Common myeloid progenitor, CD34-positive (primary cell): ENCODE measurements around the gene CBFA2T3. TPM values are rescaled to one million over a fixed set of nuclear protein-coding genes. Genes with fewer than 3 reads are reported as not detected.

ENCODE experiments used
- CTCF ChIA-PET: fragments of 350-600 bp; sonication (Branson Sonifier 250); formaldehyde crosslinking; loops from one replicate; lab custom pipeline; 2021; ENCODE audit warnings: antibody characterized with exemption; lab: Charles Lee
- POLR2A ChIA-PET: fragments of 350-600 bp; sonication (Branson Sonifier 250); formaldehyde crosslinking; loops from one replicate; lab custom pipeline; 2021; ENCODE audit warnings: antibody characterized with exemption; lab: Charles Lee
- DNase-seq, 3 donors: peaks; one replicate each; pipeline versions ENCODE4 v3.0.0 to v3.0.0-alpha.2; 2013
- H3K27ac ChIP-seq, 2 experiments: 1 replicate in 1 of 2; 2 replicates in 1 of 2; pipeline ENCODE4 v1.7.0; 2013; ENCODE audit warnings: inconsistent platforms in 2 of 2, low read length in 2 of 2, mild to moderate bottlenecking in 2 of 2, low read depth in 1 of 2, moderate library complexity in 1 of 2; ENCODE audit not compliant: severe bottlenecking in 2 of 2, insufficient read depth in 1 of 2, poor library complexity in 1 of 2
- H3K27me3 ChIP-seq, 5 experiments: replicated peaks in 2 of 5; 1 replicate in 3 of 5; 2 replicates in 2 of 5; pipeline versions ENCODE4 v1.6.1 to v1.7.0; 2013; ENCODE audit warnings: low read length in 4 of 5, mild to moderate bottlenecking in 2 of 5, moderate library complexity in 2 of 5, inconsistent platforms in 1 of 5; ENCODE audit not compliant: insufficient read depth in 5 of 5, control insufficient read depth in 4 of 5
- H3K36me3 ChIP-seq, 4 experiments: 1 replicate in 2 of 4; 2 replicates in 2 of 4; pipeline versions ENCODE4 v1.6.1 to v1.7.0; 2013; ENCODE audit warnings: low read length in 3 of 4, control low read depth in 1 of 4, mild to moderate bottlenecking in 1 of 4; ENCODE audit not compliant: control insufficient read depth in 4 of 4, insufficient read depth in 4 of 4
- H3K4me1 ChIP-seq, 4 experiments: 1 replicate in 3 of 4; 2 replicates in 1 of 4; pipeline versions ENCODE4 v1.6.1 to v1.7.1; 2013; ENCODE audit warnings: low read length in 3 of 4, mild to moderate bottlenecking in 3 of 4, control low read depth in 1 of 4, inconsistent platforms in 1 of 4, moderate library complexity in 1 of 4; ENCODE audit not compliant: control insufficient read depth in 4 of 4, insufficient read depth in 4 of 4; ENCODE audit errors: control extremely low read depth in 1 of 4
- H3K4me3 ChIP-seq, 7 experiments: 1 replicate in 4 of 7; 2 replicates in 3 of 7; pipeline versions ENCODE4 v1.5.1 to v1.7.0; 2013; ENCODE audit warnings: mild to moderate bottlenecking in 7 of 7, low read length in 6 of 7, moderate library complexity in 6 of 7, inconsistent platforms in 2 of 7, low read depth in 2 of 7, control low read depth in 1 of 7; ENCODE audit not compliant: insufficient read depth in 4 of 7, control insufficient read depth in 1 of 7; ENCODE audit errors: extremely low read depth in 1 of 7
- H3K9me3 ChIP-seq, 5 experiments: 1 replicate in 4 of 5; 2 replicates in 1 of 5; pipeline versions ENCODE4 v1.6.1 to v1.7.1; 2013; ENCODE audit warnings: low read length in 4 of 5, mild to moderate bottlenecking in 2 of 5, inconsistent platforms in 1 of 5, low read depth in 1 of 5, moderate library complexity in 1 of 5; ENCODE audit not compliant: control insufficient read depth in 4 of 5, insufficient read depth in 2 of 5; ENCODE audit errors: control extremely low read depth in 1 of 5
- WGBS: methylation state at CpG from one replicate; pipeline ENCODE4 v1.1.5; 2013; ENCODE audit not compliant: insufficient coverage; 5-methylcytosine and 5-hydroxymethylcytosine counted together
- polyA plus RNA-seq: library from polyadenylated mRNA; unstranded; fragments of 120-200 nt; gene quantifications from one replicate; pipeline ENCODE4 v1.2.1, GENCODE V29; 2013

The CBFA2T3 gene
- 46.8 TPM for polyA plus RNA-seq

DNA sequence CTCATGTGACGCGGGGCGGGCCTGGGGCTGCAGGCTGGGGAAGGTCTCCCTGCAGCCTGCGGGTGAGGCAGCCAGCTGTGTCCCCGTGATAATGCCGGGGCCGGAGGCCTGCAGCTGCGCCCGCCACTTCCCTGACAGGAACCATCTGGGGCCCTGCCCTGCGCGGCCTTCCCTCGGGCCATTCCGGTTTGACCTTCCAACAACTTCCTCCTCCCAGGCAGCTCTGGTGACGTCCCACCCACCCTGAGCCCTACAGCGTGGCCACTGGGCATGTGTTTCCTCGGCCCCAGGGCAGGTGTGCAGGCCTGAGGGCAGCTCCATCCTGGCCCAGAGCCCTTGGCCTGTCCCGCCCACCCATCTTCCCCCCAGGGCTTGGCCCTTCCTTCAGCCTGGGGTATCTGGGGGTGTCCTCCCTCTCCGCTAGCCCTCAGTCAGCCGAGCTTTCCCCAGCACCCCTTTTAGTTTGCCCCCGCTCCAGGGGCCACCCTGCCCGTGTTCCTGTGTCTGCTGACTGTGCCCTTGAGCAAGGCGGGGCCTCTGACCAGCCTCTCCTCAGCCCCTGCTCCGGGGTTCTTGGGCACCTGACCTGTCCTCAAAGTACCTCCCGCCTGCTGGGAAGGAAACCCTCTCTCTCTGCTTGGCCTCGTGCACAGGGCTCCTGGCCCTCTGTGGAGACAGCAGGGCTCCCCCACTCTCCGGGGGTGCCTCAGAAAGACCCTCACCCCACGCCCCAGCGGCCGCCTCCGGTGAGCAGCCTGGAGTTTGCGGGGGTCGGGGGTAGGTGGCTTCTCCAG, at the start of gene CBFA2T3:
Gene CBFA2T3, minus strand, starts transcription at position 190 of the 794 bp plus-strand sequence. CDS start 400 bp downstream, outside the sequence.
- WGBS: 6% methylated on average over 32 of the region's 32 CpGs
- Histone ChIP-seq H3K9me3 (no peaks in the 10 kb centered on the region), H3K27me3 (no peaks in the 10 kb centered on the region), H3K27ac (peak within 1 kb of the TSS; percentile 79 to 87), H3K36me3 (peaks cover 0 to 11% (median 1%) of the 10 kb centered on the region in 4 experiments), H3K4me3 (peak within 1 kb of the TSS; percentile 76 to 96 (median 92)), H3K4me1 (peaks cover 5 to 79% (median 73%) of the 10 kb centered on the region in 4 experiments)
- CTCF ChIA-PET: interaction anchor here (1.2 to 2.8 kb wide), 8 partner anchors 9 to 178 kb away, joined by 3 to 22 read pairs (median 3); no protein-coding TSS in a partner anchor
- POLR2A ChIA-PET: interaction anchor here (0.6 to 4.2 kb wide), 14 partner anchors 9 to 240 kb away, joined by 3 to 72 read pairs (median 4); partner anchors contain the start of genes ACSF3 and ZNF778
- DNase-seq: peak; percentile 85 to 97 (median 96)

DNA sequence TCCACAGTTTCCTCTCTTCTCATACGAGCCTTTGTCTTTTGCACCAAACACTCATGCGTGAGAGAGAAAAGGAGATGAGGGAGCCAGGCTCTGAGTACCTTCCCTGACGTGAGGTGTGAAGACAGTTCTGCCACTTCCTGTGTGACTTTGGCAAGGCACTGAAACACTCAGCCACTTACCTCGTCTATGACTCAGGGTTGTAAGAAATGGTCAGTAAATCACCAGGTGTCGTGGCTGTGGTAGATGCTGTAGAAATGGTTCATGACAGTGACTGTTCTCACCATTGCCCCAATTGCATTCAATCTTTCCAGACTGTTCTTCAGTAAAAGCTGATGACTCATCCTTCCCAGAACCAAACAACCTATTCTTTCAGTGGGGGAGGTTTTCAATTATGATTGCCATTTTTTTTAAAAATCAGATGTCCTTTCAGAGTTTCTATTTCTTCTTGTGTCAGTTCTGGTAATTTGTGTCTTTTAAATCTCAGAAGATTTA, 49.2 kb upstream of the CBFA2T3 start:
- ChIA-PET POLR2A (no interaction called here), CTCF (no interaction called here)
- no peaks in the 10 kb centered on the region for H3K27me3 ChIP-seq
- DNase-seq: peak in 2 of 3 donors; percentile 43 to 53
- H3K4me1 ChIP-seq: no peaks in the 10 kb centered on the region
- no peak overlapping the region for H3K27ac ChIP-seq
- no peak overlapping the region for H3K4me3 ChIP-seq
- no peaks in the 10 kb centered on the region for H3K36me3 ChIP-seq
- 81% methylated on average over 2 of the region's 5 CpGs for WGBS
- H3K9me3 ChIP-seq: peaks cover 11 to 21% (median 12%) of the 10 kb centered on the region in 5 experiments

DNA sequence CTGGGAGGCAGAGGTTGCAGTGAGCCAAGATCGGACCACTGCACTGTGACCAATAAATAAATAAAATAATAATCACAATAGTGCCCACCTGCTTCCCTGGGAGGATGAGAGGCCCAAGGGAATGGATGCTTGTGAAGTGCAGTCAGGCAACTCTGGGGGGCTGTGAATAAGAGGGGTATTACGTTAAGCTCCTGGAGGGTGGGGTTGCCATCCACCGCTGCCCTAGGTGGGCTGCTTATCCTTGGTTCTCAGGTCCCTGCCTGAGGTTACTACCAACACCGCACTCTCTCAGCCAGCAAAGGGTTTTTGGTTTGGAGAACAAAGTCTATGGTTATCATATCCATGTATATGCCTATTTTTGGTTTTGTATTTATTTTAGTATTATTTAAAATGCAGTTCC, 48.6 kb upstream of the CBFA2T3 start:
- ChIA-PET CTCF (no interaction called here), POLR2A (no interaction called here)
- H3K27ac ChIP-seq: no peak overlapping the region
- H3K27me3 ChIP-seq: no peaks in the 10 kb centered on the region
- WGBS: 100% methylated on average over 1 of the region's 4 CpGs
- no peak for DNase-seq
- H3K4me1 ChIP-seq: no peaks in the 10 kb centered on the region
- H3K36me3 ChIP-seq: no peaks in the 10 kb centered on the region
- no peak overlapping the region for H3K4me3 ChIP-seq
- H3K9me3 ChIP-seq: peaks cover 10 to 16% (median 12%) of the 10 kb centered on the region in 5 experiments

DNA sequence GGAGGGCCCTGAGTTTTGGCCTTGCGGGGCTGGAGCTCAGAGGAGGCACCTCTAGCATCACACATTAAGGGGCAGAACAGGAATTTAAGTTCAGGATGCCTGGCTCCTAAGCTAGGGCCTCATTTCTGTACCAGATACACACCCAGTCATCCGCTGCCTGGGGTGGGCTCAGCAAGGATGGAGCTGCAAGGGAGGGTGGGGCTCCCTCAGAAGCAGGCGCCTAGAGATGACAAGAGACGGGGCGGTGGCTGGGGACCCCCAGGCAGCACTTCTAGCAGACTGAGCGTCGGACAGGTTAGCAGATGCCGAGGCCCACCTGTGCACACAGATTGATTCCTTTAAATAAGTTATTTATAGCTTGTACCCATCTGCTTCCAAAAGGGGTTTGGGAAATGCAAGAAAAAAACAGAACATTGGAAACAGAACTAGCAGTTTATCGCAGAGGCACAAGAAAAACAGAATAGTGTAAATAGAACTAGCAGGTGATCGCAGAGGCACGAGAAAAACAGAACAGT, 47.6 kb upstream of the CBFA2T3 start:
- Histone ChIP-seq H3K4me3 (no peak overlapping the region), H3K4me1 (peaks cover 0 to 9% (median 1%) of the 10 kb centered on the region in 4 experiments), H3K27me3 (no peaks in the 10 kb centered on the region), H3K36me3 (no peaks in the 10 kb centered on the region), H3K9me3 (peaks cover 10 to 16% (median 12%) of the 10 kb centered on the region in 5 experiments), H3K27ac (no peak overlapping the region)
- ChIA-PET POLR2A (no interaction called here), CTCF (no interaction called here)
- 97% methylated on average over 5 of the region's 11 CpGs for WGBS
- no peak for DNase-seq

DNA sequence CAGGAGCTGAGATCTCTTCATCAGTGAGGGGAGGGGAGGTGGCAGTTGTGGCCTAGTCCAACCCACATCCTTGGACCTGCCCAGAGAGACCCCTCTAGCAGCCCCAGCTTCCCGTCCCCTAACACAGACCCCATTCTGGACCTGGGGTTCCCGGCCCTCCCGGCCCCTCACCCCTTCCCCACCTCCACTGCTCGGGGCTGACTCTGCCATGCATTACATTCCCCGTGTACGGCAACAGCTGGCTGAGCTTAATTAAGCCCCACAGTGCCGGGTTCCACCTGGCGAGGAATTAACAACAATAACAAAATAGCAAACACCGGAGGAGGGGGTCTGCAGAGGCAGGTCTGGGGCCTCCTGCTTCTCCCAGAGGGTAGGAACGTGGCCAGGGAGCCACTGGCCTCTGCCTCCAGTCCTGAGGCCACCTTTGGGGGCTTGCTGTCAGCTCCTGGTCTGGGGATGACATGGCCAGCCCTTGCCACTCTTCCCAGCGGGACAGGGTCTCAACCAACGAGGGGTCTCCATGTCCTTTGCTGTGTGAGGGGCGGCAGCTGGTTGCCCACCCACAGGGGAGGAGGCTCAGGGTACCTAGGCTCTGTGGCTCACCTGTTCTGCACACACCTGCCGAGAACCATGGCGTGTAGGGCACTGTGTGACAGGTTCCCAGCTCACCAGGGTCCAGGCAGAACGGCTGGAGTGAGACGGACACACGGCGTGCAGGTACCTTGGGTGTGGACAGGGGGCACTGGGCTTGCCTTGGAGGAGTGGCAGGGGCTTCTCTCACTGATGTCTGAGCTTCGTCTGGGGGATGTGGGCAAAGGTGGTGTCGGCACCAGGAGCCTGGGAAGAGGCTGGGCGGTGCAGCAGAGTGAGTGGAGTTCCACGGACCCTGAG, 46.9 kb upstream of the CBFA2T3 start:
- 100% methylated on average over 18 of the region's 23 CpGs for WGBS
- H3K36me3 ChIP-seq: no peaks in the 10 kb centered on the region
- H3K9me3 ChIP-seq: peaks cover 10 to 16% (median 12%) of the 10 kb centered on the region in 5 experiments
- no peak for DNase-seq
- H3K27ac ChIP-seq: no peak overlapping the region
- H3K4me1 ChIP-seq: peaks cover 0 to 9% (median 1%) of the 10 kb centered on the region in 4 experiments
- no peaks in the 10 kb centered on the region for H3K27me3 ChIP-seq
- no peak overlapping the region for H3K4me3 ChIP-seq
- POLR2A ChIA-PET: no interaction called here
- CTCF ChIA-PET: no interaction called here

DNA sequence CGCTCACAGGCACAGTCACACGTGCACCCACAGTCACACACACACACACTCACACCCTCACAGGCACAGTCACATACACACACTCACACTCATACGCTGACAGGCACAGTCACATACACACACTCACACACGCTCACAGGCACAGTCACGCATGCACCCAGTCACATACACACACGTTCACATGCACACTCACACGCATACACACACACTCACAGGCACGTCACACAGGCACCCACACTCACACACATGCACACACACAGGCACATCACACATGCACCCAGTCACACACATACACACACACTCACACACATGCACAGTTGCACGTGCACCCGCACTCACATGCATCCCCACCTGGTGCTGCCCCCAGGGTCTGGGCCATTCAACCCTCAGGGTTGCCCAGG, 46.1 kb upstream of the CBFA2T3 start:
- no peak for DNase-seq
- Histone ChIP-seq H3K36me3 (no peaks in the 10 kb centered on the region), H3K27ac (no peak overlapping the region), H3K9me3 (peaks cover 10 to 16% (median 12%) of the 10 kb centered on the region in 5 experiments), H3K4me3 (no peak overlapping the region), H3K4me1 (peaks cover 0 to 9% (median 1%) of the 10 kb centered on the region in 4 experiments), H3K27me3 (no peaks in the 10 kb centered on the region)
- CTCF ChIA-PET: no interaction called here
- 95% methylated on average over 10 of the region's 10 CpGs for WGBS
- POLR2A ChIA-PET: no interaction called here
